ENCODE data around the gene GRID1.

Gene GRID1

GRCh38 chr10:86063341-86063740, 303.3 kb downstream of the GRID1 start:
- Histone ChIP-seq H3K9me3 (no peaks in the 10 kb centered on the region), H3K4me3 (no peak overlapping the region), H3K27me3 (no peaks in the 10 kb centered on the region), H3K27ac (no peak overlapping the region), H3K4me1 (peaks cover 0 to 1% (median 0%) of the 10 kb centered on the region in 4 donors), H3K36me3 (no peaks in the 10 kb centered on the region)
- intact Hi-C loops (cut with DNase I; ENCODE audit: low total_unique reads), result no loop called here
- TF ChIP-seq CTCF (IDR thresholded peaks at IDR 0.05), result no peak
- DNase-seq, result no peak

- DNase-seq, result no peak
Measured at GRCh38 chr10:86062647-86063145, 303.9 kb downstream of the GRID1 start.

GRCh38 chr10:86062198-86062550, 304.4 kb downstream of the GRID1 start:
- no peaks in the 10 kb centered on the region for H3K27me3 ChIP-seq
- no peak overlapping the region for H3K27ac ChIP-seq
- no peak for TF ChIP-seq CTCF (IDR thresholded peaks at IDR 0.05)
- H3K36me3 ChIP-seq, result no peaks in the 10 kb centered on the region
- no peaks in the 10 kb centered on the region for H3K9me3 ChIP-seq
- H3K4me3 ChIP-seq, result no peak overlapping the region
- DNase-seq, result no peak
- peaks cover 0 to 13% (median 0%) of the 10 kb centered on the region in 4 donors for H3K4me1 ChIP-seq
- intact Hi-C loops (cut with DNase I; ENCODE audit: low total_unique reads), result no loop called here

More at GRCh38 chr10:86062647-86063145, 303.9 kb downstream of the GRID1 start:
- no peaks in the 10 kb centered on the region for H3K36me3 ChIP-seq
- H3K9me3 ChIP-seq, result no peaks in the 10 kb centered on the region
- no peak overlapping the region for H3K27ac ChIP-seq
- peaks cover 0 to 8% (median 0%) of the 10 kb centered on the region in 4 donors for H3K4me1 ChIP-seq
- intact Hi-C loops (cut with DNase I; ENCODE audit: low total_unique reads), result no loop called here
- H3K4me3 ChIP-seq, result no peak overlapping the region
- TF ChIP-seq CTCF (IDR thresholded peaks at IDR 0.05), result no peak
- no peaks in the 10 kb centered on the region for H3K27me3 ChIP-seq

- no peak overlapping the region for H3K27ac ChIP-seq
- intact Hi-C loops (cut with DNase I; ENCODE audit: low total_unique reads), result no loop called here
- no peaks in the 10 kb centered on the region for H3K27me3 ChIP-seq
- no peaks in the 10 kb centered on the region for H3K9me3 ChIP-seq
- H3K36me3 ChIP-seq, result no peaks in the 10 kb centered on the region
- peaks cover 0 to 19% (median 0%) of the 10 kb centered on the region in 4 donors for H3K4me1 ChIP-seq
- no peak overlapping the region for H3K4me3 ChIP-seq
- no peak for DNase-seq
- TF ChIP-seq CTCF (IDR thresholded peaks at IDR 0.05), result no peak
Measured at GRCh38 chr10:86061278-86062197, 305.1 kb downstream of the GRID1 start.

- TF ChIP-seq CTCF (IDR thresholded peaks at IDR 0.05), result no peak
- Histone ChIP-seq H3K27me3 (no peaks in the 10 kb centered on the region), H3K27ac (no peak overlapping the region), H3K36me3 (no peaks in the 10 kb centered on the region), H3K4me3 (no peak overlapping the region), H3K4me1 (peaks cover 0 to 21% (median 0%) of the 10 kb centered on the region in 4 donors), H3K9me3 (no peaks in the 10 kb centered on the region)
- intact Hi-C loops (cut with DNase I; ENCODE audit: low total_unique reads), result no loop called here
- DNase-seq, result no peak
Measured at GRCh38 chr10:86060386-86061277, 306.0 kb downstream of the GRID1 start.
